GM19239 (cell line): ENCODE data around the gene COLQ.
"Not testable (repeated sequence)": the region's sequence is repeated elsewhere in the genome, so short reads cannot be mapped to it uniquely, and the experiment has no call there.

Source experiments
- DNase-seq: peaks from one replicate; pipeline ENCODE4 v3.0.0; 2011; ENCODE audit warnings: low spot score; ENCODE audit not compliant: insufficient read length
- FAIRE-seq: peaks from 2 replicates; lab custom pipeline; 2011; peaks lifted over from hg19 to GRCh38; lab: Jason Lieb, UNC

The COLQ gene

DNA sequence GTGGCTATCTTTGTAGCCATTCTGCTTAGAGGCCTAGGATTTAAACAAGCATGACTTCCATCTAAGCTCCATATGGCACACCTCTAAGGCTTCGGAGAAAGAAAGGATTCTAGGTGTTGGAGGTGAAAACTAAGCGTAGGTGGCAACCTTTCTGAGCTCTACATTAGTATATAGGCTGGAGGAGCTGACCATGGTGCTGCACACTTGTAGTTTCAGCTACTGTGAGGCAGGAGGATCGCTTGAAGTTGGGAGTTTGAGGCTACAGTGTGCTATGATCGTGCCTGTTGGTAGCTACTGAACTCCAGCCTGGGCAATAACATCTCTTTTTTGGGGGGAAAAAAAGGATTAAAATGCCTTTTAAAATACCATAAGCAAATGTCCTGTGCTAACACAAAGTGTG, 86.8 kb downstream of the COLQ start:
- DNase-seq (no peak), FAIRE-seq (no peak)

GRCh38 chr3:15433531-15433930, 88.0 kb downstream of the COLQ start:
- FAIRE-seq (no peak), DNase-seq (no peak)

DNA sequence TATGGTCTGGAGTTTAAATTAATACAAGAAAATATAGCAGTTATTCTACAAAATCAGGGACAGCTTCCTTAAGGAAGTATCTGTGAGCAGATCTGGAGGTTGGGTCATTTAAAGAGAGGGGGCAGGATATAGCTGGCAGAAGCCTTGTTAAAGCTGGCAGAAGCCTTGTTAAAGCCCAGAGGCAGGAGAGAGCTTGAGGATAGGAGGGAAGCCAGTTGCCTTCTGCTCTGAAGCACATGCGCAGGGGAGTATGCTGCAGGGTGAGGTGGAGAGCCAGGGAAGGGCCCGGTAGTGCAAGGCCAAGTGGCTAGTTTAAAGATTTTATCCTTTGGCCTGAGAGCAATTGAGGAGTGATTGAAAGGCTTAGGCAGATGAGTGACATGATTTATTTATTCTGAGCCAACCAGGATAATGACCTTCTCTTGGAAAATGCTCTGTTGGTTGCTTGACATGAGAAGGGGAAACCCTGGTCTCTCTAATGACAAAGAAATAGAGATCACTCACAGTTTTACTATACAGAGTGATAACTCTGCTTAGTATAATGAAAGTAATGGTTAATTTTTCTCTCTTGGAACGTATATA, 90.2 kb downstream of the COLQ start:
- FAIRE-seq: no peak

GRCh38 chr3:15430624-15431023, 90.9 kb downstream of the COLQ start:
- no peak for DNase-seq
- FAIRE-seq: no peak

More for the DNA sequence above, 90.2 kb downstream of the COLQ start:
- no peak for DNase-seq

- FAIRE-seq: no peak
Observed at GRCh38 chr3:15429080-15429479, 92.4 kb downstream of the COLQ start.

GRCh38 chr3:15428539-15428938, 93.0 kb downstream of the COLQ start:
- FAIRE-seq (peak; percentile 33), DNase-seq (no peak)

More at GRCh38 chr3:15429080-15429479, 92.4 kb downstream of the COLQ start:
- DNase-seq: no peak

DNA sequence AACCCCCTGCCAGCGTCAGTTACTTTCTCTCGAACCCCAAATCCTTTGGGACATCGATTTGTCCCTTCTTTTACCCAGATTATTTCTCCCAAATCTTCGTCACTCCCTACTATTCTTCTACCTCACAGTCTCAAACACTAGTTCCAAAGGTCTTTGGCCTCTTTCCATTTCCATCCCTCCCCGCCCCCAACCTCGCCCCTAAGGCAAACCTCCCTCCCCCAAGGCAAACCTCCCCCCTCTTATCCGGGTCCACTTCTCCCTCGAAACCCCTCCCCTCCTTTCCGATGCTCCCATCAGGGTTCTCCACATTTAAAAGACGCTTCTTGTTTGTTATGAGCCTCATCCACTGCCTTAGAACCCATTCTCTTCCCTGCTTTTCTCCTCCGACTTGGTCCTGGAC, 93.5 kb downstream of the COLQ start:
- no peak for DNase-seq
- FAIRE-seq: no peak

- FAIRE-seq (peak; percentile 95), DNase-seq (peak; percentile 88)
Observed at GRCh38 chr3:15427182-15427880, 94.2 kb downstream of the COLQ start, which contains the start of the genes EAF1 and METTL6. Gene EAF1, plus strand, starts transcription at chr3:15427598. Its CDS starts 182 bp downstream, at chr3:15427780. Gene METTL6, minus strand, starts transcription at chr3:15427544. Its CDS starts 1,033 bp downstream, at chr3:15426511.

GRCh38 chr3:15426579-15427118, 94.9 kb downstream of the COLQ start:
- FAIRE-seq (peak; percentile 52), DNase-seq (no peak)

DNA sequence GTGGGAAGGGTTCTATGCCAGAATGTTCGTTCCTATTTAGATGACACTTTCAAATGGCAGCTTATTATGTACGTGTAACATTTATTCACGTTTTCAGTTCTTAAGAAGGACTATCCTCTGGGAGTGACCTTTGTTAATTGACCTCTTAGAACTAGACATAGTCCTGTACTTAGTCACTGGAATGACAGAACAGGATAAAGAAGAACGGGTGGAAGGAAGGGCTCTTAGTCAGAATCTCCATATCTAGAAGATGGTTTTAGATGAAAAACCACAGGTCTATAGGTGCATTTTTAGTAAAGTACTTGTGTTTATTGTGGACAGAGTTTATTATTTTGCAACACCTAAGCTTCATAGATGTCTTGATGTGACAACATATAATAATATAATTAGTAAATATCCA, 100.6 kb downstream of the COLQ start:
- FAIRE-seq: peak; percentile 14
- DNase-seq: no peak

DNA sequence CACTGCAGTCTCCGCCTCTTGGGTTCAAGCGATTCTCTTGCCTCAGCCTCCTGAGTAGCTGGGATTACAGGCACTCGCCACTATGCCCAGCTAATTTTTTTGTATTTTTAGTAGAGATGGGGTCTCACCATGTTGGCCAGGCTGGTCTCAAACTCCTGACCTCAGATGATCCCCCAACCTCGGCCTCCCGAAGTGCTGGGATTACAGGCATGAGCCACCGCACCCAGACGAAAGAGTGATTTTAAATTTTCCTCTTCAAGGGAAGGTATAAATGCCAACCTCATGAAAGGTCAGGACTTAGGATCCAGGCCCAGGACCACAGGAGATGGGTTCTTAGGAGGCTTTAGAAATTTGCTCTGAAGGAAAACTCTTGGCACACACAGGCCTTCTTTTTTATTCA, 110.5 kb downstream of the COLQ start:
- not testable (repeated sequence) for FAIRE-seq

DNA sequence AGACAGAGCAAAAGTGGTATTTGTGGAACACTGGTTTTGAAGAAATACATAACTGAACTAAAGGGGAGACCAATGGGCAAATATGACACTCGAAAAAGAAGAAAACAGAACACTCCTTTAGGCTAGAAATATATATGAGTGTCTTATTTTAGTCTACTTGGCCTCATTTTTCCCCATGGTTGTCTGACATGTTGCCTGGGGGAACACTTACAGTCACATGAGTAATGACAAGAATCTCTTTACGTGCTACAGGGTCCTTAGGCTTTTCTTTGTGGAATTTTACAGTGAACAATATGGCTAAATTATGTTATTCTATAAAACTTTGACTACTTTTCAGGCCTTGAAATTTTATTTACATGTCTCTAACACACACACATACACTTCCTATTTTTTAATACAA, 111.7 kb downstream of the COLQ start:
- FAIRE-seq: no peak
- DNase-seq: no peak

More for the DNA sequence above, 110.5 kb downstream of the COLQ start:
- DNase-seq: not testable (repeated sequence)

DNA sequence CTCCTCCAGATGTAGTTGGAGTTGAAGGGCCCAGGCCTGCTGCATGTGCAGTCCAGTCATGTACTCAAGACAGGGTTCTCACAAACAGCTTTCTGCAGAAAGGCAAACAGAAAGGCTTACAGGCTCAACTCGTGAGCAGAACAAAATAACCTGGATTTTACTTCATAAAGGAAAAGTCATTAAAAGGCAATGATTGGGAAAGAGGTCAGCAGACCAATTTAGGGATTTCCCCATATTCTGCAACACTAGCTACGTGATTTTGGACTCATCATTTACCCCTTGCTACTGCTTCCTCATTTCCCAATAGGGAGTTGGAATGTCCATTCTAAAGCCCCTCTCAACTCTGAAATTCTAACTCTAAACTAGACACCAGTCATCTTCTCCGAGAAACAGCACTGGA, 112.3 kb downstream of the COLQ start:
- DNase-seq: no peak
- no peak for FAIRE-seq

GRCh38 chr3:15405448-15406050, 116.0 kb downstream of the COLQ start:
- peak; percentile 40 for DNase-seq
- FAIRE-seq: peak; percentile 94

DNA sequence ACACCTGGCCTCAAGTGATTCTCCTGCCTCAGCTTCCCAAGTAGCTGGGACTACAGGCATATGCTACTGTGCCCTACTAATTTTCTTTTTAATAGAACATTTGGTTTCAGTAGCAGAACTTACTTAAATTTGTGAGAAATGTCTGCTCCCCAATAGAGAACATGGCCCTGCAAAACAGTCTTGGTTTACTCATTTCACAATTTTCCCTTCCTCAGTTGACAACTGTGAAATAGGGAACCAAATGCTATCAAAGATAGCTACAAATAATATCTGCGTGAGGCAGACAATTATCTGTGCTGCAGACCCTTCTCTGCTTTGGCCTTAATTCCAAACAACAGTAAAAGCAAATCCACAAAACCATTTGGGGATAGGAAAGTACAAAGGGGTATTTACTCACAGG, 116.7 kb downstream of the COLQ start:
- FAIRE-seq (peak; percentile 55), DNase-seq (no peak)

GRCh38 chr3:15403965-15404364, 117.5 kb downstream of the COLQ start:
- DNase-seq: no peak
- FAIRE-seq: no peak

GRCh38 chr3:15403495-15403894, 118.0 kb downstream of the COLQ start:
- FAIRE-seq: no peak
- no peak for DNase-seq

GRCh38 chr3:15401936-15402335, 119.6 kb downstream of the COLQ start:
- FAIRE-seq (no peak), DNase-seq (no peak)
